Measurements from ENCODE around the gene CYP2W1.

- TF ChIP-seq CTCF (tag by site-specific recombination; IDR thresholded peaks at IDR 0.05) (no peak), ZNF184 (tag by site-specific recombination; IDR thresholded peaks at IDR 0.05) (no peak), REST (tag by site-specific recombination; IDR thresholded peaks at IDR 0.05) (no peak), KLF8 (tag by site-specific recombination; IDR thresholded peaks at IDR 0.05) (no peak), ZNF416 (tag by site-specific recombination; IDR thresholded peaks at IDR 0.05) (no peak), SCRT2 (tag by site-specific recombination; IDR thresholded peaks at IDR 0.05) (no peak), PRDM2 (tag by site-specific recombination; IDR thresholded peaks at IDR 0.05; ENCODE audit: borderline replicate concordance) (no peak)
Observed at GRCh38 chr7:1024876-1025742, 42.1 kb downstream of the CYP2W1 start.

All from HEK293 (cell line).